MCF 10A (cell line): Measurements from ENCODE around the gene PCYT2. TPM values are rescaled to one million over a fixed set of nuclear protein-coding genes. Genes with fewer than 3 reads are reported as not detected.

Experiments used
- BruUV-seq: library from RNA; stranded (reverse); fragments of 400-500 nt; replicated peaks from 2 replicates; lab custom pipeline; 2021; lab: Mats Ljungman, UMichigan
- CTCF ChIA-PET: fragments of 300-600 bp; sonication (Branson Sonifier 250); formaldehyde crosslinking; extraction: SDS; loops from one replicate; lab custom pipeline; 2021; ENCODE audit warnings: antibody characterized with exemption, inconsistent platforms; lab: Yijun Ruan, JAX
- POLR2A ChIA-PET: fragments of 300-600, 350-650 bp; sonication (Branson Sonifier 250); formaldehyde crosslinking; extraction: SDS; loops from one replicate; lab custom pipeline; 2020; ENCODE audit warnings: antibody characterized with exemption, inconsistent platforms; lab: Yijun Ruan, JAX
- DNase-seq: peaks from one replicate; pipeline ENCODE4 v3.0.0-alpha.2; 2018; ENCODE audit not compliant: unreplicated experiment
- H3K27ac Mint-ChIP-seq: one replicate; pipeline ENCODE4 v1.8.0; 2022; ENCODE audit warnings: mild to moderate bottlenecking, low read depth, mixed read lengths; ENCODE audit not compliant: unreplicated experiment
- H3K27me3 Mint-ChIP-seq: one replicate; pipeline ENCODE4 v1.8.0; 2022; ENCODE audit warnings: mixed read lengths; ENCODE audit not compliant: insufficient read depth, unreplicated experiment
- H3K36me3 Mint-ChIP-seq: one replicate; pipeline ENCODE4 v1.8.0; 2022; ENCODE audit warnings: mild to moderate bottlenecking, moderate library complexity, mixed read lengths; ENCODE audit not compliant: insufficient read depth, unreplicated experiment
- H3K4me1 Mint-ChIP-seq: one replicate; pipeline ENCODE4 v1.8.0; 2022; ENCODE audit warnings: mixed read lengths; ENCODE audit not compliant: insufficient read depth, unreplicated experiment
- H3K4me3 Mint-ChIP-seq: one replicate; pipeline ENCODE4 v1.8.0; 2022; ENCODE audit warnings: mild to moderate bottlenecking, moderate library complexity, mixed read lengths; ENCODE audit not compliant: unreplicated experiment
- H3K9me3 Mint-ChIP-seq: one replicate; pipeline ENCODE4 v1.8.0; 2022; ENCODE audit warnings: mixed read lengths; ENCODE audit not compliant: unreplicated experiment
- intact Hi-C: fragments of 100-400 bp; cut with micrococcal nuclease; formaldehyde crosslinking; loops from 2 replicates; pipeline ENCODE4 v1.14.1; 2022
- total RNA-seq: library from RNA; stranded (reverse); gene quantifications from 2 replicates; pipeline ENCODE4 v1.2.3, GENCODE V29; 2022
- TF ChIP-seq, protein P1 (sequence below): fragments of 200-600 bp; IDR thresholded peaks from one replicate; pipeline ENCODE4 v1.8.0; 2022; ENCODE audit warnings: antibody characterized with exemption, mild to moderate bottlenecking; ENCODE audit not compliant: unreplicated experiment

Gene PCYT2
- total RNA-seq, 1 experiment from 2014 or later: 26.8 TPM

DNA sequence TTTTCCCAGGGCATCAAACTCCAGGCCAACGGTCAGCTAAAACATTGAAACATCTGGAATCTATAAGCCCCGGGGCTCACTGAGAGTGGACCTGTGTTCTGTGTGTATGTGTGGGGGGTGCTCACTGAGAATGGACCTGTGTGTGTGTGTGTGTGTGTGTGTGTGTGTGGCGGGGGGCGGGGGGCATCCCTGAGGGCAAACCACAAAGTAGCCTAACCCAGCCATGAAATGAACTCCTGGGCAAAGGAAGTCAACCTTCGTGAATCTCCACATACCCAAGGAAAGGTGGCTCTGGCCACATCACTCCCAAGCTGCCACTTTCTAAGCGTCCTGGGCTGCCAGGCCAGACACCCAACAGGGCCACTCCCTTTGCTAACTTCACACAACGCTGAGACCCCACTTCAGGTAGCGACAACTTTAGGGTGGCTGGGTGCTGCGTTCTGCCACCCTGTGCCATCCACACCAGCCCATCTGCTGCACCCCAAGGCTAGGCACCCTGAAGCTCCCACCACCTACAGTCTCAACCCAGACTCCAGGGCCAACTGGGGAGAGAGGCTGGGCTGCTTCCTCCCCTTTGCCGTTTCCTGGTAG is 14.8 kb upstream of the PCYT2 start:
- Mint-ChIP-seq H3K4me3 (peak overlapping the region; percentile 84), H3K4me1 (peaks cover 21% of the 10 kb centered on the region), H3K36me3 (peaks cover 21% of the 10 kb centered on the region), H3K27me3 (no peaks in the 10 kb centered on the region), H3K9me3 (no peaks in the 10 kb centered on the region), H3K27ac (peak overlapping the region; percentile 81)
- CTCF ChIA-PET: interaction anchor here (0.8 to 1.1 kb wide), 3 partner anchors 45 to 196 kb away, joined by 3 to 8 read pairs (median 4); no protein-coding TSS in a partner anchor
- BruUV-seq: no TSS peak
- intact Hi-C loops: no loop called here
- POLR2A ChIA-PET: interaction anchor here (0.6 to 6.3 kb wide), 13 partner anchors 9 to 286 kb away, joined by 3 to 59 read pairs (median 5); partner anchors contain the start of genes CENPX, DCXR, LRRC45 and MCRIP1
- no peak for DNase-seq
- TF ChIP-seq, protein P1, sequence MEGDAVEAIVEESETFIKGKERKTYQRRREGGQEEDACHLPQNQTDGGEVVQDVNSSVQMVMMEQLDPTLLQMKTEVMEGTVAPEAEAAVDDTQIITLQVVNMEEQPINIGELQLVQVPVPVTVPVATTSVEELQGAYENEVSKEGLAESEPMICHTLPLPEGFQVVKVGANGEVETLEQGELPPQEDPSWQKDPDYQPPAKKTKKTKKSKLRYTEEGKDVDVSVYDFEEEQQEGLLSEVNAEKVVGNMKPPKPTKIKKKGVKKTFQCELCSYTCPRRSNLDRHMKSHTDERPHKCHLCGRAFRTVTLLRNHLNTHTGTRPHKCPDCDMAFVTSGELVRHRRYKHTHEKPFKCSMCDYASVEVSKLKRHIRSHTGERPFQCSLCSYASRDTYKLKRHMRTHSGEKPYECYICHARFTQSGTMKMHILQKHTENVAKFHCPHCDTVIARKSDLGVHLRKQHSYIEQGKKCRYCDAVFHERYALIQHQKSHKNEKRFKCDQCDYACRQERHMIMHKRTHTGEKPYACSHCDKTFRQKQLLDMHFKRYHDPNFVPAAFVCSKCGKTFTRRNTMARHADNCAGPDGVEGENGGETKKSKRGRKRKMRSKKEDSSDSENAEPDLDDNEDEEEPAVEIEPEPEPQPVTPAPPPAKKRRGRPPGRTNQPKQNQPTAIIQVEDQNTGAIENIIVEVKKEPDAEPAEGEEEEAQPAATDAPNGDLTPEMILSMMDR: no peak

DNA sequence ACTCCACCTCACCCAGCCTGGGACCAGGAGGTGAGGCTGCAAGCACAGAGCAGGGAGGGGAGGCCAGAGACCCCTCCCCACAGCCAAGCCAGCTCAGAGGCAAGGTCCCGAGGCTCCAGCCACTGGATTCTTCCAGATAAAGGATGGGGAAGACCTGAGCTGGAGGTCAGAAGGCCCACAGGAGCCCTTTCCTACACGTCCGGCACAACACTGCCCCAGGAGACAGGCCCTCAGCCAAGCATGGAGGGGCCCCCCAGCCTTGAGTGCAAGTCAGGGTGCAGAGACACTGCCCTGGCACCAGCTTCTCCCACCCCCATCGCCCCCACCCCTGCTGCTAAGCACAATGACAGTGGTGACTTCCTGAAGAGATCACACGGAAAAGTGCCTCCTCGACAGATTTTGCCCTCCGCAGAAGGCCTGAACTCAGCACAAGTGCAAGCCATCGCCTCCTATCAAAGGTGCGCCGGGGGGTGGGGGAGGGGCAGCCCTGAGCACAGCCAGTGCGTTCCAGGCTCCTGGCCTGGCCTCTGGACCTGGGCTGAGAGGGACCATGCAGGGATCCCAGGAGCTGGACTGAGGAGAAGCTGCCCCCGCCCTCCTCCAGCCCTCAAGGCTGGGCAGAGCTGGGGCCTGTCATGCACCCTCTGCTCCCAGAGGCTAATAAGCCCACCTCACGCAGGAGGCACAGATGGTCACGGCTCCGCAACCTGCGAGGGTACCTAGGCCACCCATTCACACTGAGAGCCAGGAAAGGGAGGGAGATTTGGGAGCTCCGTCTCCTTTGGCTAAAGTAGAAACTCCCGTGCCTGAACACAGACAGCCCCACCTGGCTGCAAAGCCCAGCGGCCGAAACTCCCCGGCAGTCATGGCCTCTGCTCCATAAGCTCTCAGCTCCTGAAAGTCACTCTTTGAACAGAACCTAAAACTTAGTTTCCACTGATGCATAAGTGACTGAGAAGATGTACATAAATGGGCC is 13.6 kb upstream of the PCYT2 start:
- Mint-ChIP-seq H3K36me3 (peaks cover 24% of the 10 kb centered on the region), H3K27ac (peak overlapping the region; percentile 81), H3K27me3 (no peaks in the 10 kb centered on the region), H3K4me1 (peaks cover 21% of the 10 kb centered on the region), H3K9me3 (no peaks in the 10 kb centered on the region), H3K4me3 (peak overlapping the region; percentile 47)
- TF ChIP-seq, protein P1: no peak
- CTCF ChIA-PET: interaction anchor here (0.6 to 0.8 kb wide), 3 partner anchors 56 to 371 kb away, joined by 3 to 4 read pairs (median 4); no protein-coding TSS in a partner anchor
- POLR2A ChIA-PET: interaction anchor here (0.6 to 6.3 kb wide), 11 partner anchors 8 to 433 kb away, joined by 3 to 59 read pairs (median 4); partner anchors contain the start of genes DCXR, FASN, PCYT2 and SIRT7
- intact Hi-C loops: no loop called here
- BruUV-seq: no TSS peak
- no peak for DNase-seq

DNA sequence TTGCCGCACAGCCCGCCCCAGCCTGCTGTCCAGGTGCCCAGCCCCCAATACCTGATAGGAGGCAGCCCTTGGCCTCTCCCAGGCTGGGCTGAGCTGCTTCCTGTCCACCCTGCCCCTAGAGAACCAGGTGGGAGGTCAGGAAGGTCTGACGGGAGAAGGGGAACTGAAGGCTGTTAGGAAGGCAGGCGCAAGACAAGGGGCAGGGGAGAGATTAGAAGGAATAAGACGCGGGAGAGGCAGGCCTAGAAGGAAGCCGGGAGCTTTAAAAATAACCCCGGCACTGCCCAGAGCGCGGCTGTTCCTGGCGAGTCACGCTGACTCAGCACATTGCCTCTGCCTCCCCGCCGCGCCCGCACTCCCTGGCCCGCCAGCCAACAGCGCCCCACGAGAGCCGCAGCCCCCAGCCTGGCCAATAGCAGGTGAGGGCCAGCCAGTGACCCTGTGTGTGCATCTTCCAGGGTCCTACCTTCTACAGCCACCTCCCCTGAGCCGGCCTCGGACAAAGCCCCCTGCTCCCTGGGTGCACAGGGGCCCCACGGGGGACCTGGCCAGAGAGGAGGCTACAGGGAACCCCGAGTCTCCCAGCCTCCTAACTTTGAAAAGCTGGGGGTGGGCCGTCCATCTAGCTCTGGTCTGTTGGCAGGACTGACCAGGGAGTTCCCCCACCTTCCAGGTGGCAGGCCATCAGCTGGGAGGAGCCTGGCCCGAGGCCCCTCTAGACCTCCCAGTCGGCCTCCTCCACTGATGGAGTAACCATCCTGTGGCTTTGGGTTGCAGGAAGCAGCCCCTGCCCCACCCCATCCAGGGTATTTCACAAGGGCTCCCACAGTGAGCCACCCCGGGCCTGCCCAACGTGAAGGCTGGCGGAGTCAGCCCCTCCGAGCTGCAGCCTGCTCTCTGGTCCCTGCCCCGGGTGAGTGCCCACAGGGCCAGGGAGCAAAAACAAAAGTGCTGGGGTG is 12.4 kb upstream of the PCYT2 start:
- H3K4me1 Mint-ChIP-seq: peaks cover 21% of the 10 kb centered on the region
- ChIA-PET POLR2A (interaction anchor here (0.6 to 6.3 kb wide), 14 partner anchors 11 to 432 kb away, joined by 3 to 54 read pairs (median 4); partner anchors contain the start of genes DCXR, FASN and PCYT2), CTCF (interaction anchor here (0.6 to 1.3 kb wide), 4 partner anchors 10 to 97 kb away, joined by 3 to 4 read pairs (median 3); no protein-coding TSS in a partner anchor)
- peak overlapping the region; percentile 81 for H3K27ac Mint-ChIP-seq
- intact Hi-C loops: no loop called here
- DNase-seq: peak; percentile 84
- TF ChIP-seq, protein P1: no peak
- H3K27me3 Mint-ChIP-seq: no peaks in the 10 kb centered on the region
- no TSS peak for BruUV-seq
- no peaks in the 10 kb centered on the region for H3K9me3 Mint-ChIP-seq
- peaks cover 36% of the 10 kb centered on the region for H3K36me3 Mint-ChIP-seq
- peak overlapping the region; percentile 71 for H3K4me3 Mint-ChIP-seq
